Effector memory CD8-positive, alpha-beta T cell (primary cell): ENCODE results near the gene SLC1A2.

ENCODE experiments used
- ATAC-seq: fragments of 150-1000 bp; cut with Tn5 transposase; replicated peaks from 2 replicates; pipeline ENCODE4 v1.10.0; 2021; ENCODE audit warnings: mild to moderate bottlenecking, moderate library complexity
- DNase-seq, 3 experiments: peaks; one replicate each; pipeline ENCODE4 v3.0.0; 2021
- H3K27ac Mint-ChIP-seq, 2 donors: one replicate each; pipeline ENCODE4 v1.8.0; 2022; ENCODE audit warnings: mild to moderate bottlenecking in 2 of 2, mixed read lengths in 2 of 2, moderate library complexity in 2 of 2
- H3K27me3 Mint-ChIP-seq, 2 donors: one replicate each; pipeline ENCODE4 v1.8.0; 2022; ENCODE audit warnings: mixed read lengths in 2 of 2
- H3K36me3 Mint-ChIP-seq: one replicate; pipeline ENCODE4 v1.8.0; 2022; ENCODE audit warnings: mild to moderate bottlenecking, moderate library complexity, mixed read lengths; ENCODE audit not compliant: insufficient read depth
- H3K4me1 Mint-ChIP-seq, 2 donors: one replicate each; pipeline ENCODE4 v1.8.0; 2022; ENCODE audit warnings: low read depth in 2 of 2, mixed read lengths in 2 of 2
- H3K4me3 Mint-ChIP-seq, 2 donors: one replicate each; pipeline ENCODE4 v1.8.0; 2022; ENCODE audit warnings: mild to moderate bottlenecking in 2 of 2, mixed read lengths in 2 of 2, moderate library complexity in 2 of 2
- H3K9me3 Mint-ChIP-seq, 2 donors: one replicate each; pipeline ENCODE4 v1.8.0; 2022; ENCODE audit warnings: mixed read lengths in 2 of 2

The SLC1A2 gene

GRCh38 chr11:35304900-35305460 is 114.4 kb downstream of the SLC1A2 start:
- ATAC-seq, result no peak
- peak overlapping the region in 1 of 2 donors; percentile 87 for H3K27ac Mint-ChIP-seq
- H3K9me3 Mint-ChIP-seq, result no peaks in the 10 kb centered on the region
- H3K27me3 Mint-ChIP-seq, result no peaks in the 10 kb centered on the region
- no peak for DNase-seq
- H3K4me3 Mint-ChIP-seq, result peak overlapping the region in 1 of 2 donors; percentile 56
- no peaks in the 10 kb centered on the region for H3K36me3 Mint-ChIP-seq
- H3K4me1 Mint-ChIP-seq, result peaks cover 5 to 8% of the 10 kb centered on the region in 2 donors

DNA sequence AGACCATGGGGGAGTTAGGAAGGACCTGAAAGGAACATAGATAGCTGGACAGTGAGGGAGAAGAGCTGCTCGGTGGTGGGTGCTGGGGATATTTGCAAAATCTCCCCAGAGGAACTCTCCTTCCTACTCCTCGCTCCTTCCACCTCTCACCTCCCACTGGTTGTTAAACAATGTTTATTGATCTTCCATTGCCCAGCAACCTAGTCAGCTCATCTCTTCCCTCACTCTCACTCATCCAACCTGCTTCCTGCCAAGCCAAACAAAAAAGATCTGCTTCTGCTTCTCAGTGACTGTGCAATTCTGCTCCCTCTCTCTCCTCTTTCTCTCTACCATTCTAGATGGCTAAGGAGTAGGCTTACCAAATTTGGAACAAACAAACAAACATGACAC is 115.0 kb downstream of the SLC1A2 start:
- H3K27me3 Mint-ChIP-seq, result no peaks in the 10 kb centered on the region
- H3K9me3 Mint-ChIP-seq, result no peaks in the 10 kb centered on the region
- H3K4me3 Mint-ChIP-seq, result no peak overlapping the region
- DNase-seq (no peak), ATAC-seq (peak; percentile 38)
- H3K27ac Mint-ChIP-seq, result peak overlapping the region in 1 of 2 donors; percentile 87
- peaks cover 5 to 8% of the 10 kb centered on the region in 2 donors for H3K4me1 Mint-ChIP-seq
- H3K36me3 Mint-ChIP-seq, result no peaks in the 10 kb centered on the region

DNA sequence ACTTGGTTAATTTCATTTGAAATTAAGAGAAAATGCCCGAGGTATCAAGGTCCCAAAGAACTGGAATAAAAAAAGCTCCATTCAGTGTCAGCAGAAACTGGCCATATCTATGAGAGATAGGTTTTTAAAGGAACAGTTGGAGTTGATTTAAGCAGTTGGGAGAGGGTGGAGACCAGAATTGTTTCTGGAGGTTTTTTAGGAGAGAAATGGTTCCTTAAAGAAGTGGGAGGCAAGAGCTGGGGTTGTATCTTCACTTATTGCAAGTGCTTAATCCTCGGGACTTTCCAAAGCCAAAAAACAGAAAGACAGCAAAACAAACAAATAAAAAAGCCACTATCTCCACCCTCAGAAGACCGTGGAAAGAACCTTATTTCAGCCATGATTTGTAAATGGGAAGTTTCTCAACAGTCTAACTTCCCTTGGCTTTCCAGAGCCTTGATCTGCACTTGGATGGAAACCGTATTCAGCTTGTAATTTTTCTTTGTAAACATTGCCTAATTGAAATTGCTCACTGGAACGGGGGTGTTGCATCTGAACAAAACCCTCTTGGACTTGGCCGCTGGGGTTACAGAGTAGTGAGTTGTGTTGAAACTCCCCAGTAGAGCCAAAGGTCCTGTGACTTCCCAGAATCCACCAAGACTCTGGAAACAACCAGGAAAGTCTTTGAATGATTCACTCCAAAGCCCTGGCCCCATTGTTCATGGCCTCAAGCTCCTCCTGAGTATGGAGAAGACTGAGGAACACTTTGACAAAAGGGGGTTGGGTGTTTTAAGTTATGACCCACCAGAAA is 115.6 kb downstream of the SLC1A2 start:
- no peak for DNase-seq
- Mint-ChIP-seq H3K4me1 (peaks cover 5 to 8% of the 10 kb centered on the region in 2 donors), H3K27me3 (no peaks in the 10 kb centered on the region), H3K27ac (peak overlapping the region in 1 of 2 donors; percentile 87), H3K9me3 (no peaks in the 10 kb centered on the region), H3K36me3 (no peaks in the 10 kb centered on the region), H3K4me3 (no peak overlapping the region)
- no peak for ATAC-seq

GRCh38 chr11:35302398-35302797 is 117.0 kb downstream of the SLC1A2 start:
- H3K4me3 Mint-ChIP-seq, result no peak overlapping the region
- no peak for ATAC-seq
- H3K9me3 Mint-ChIP-seq, result no peaks in the 10 kb centered on the region
- peaks cover 0 to 3% of the 10 kb centered on the region in 2 donors for H3K27me3 Mint-ChIP-seq
- H3K27ac Mint-ChIP-seq, result no peak overlapping the region
- H3K4me1 Mint-ChIP-seq, result peaks cover 5 to 8% of the 10 kb centered on the region in 2 donors
- no peak for DNase-seq
- H3K36me3 Mint-ChIP-seq, result no peaks in the 10 kb centered on the region

GRCh38 chr11:35298369-35298768 is 121.0 kb downstream of the SLC1A2 start:
- Mint-ChIP-seq H3K9me3 (no peaks in the 10 kb centered on the region), H3K4me1 (peaks cover 0 to 2% of the 10 kb centered on the region in 2 donors), H3K36me3 (no peaks in the 10 kb centered on the region), H3K4me3 (no peak overlapping the region), H3K27ac (no peak overlapping the region), H3K27me3 (peaks cover 6 to 8% of the 10 kb centered on the region in 2 donors)
- no peak for ATAC-seq
- DNase-seq, result no peak

- Mint-ChIP-seq H3K36me3 (no peaks in the 10 kb centered on the region), H3K27me3 (peaks cover 6 to 8% of the 10 kb centered on the region in 2 donors), H3K4me3 (no peak overlapping the region), H3K27ac (no peak overlapping the region), H3K9me3 (no peaks in the 10 kb centered on the region), H3K4me1 (peaks cover 0 to 2% of the 10 kb centered on the region in 2 donors)
- DNase-seq (no peak), ATAC-seq (no peak)
Observed at GRCh38 chr11:35295751-35296150, 123.6 kb downstream of the SLC1A2 start.

DNA sequence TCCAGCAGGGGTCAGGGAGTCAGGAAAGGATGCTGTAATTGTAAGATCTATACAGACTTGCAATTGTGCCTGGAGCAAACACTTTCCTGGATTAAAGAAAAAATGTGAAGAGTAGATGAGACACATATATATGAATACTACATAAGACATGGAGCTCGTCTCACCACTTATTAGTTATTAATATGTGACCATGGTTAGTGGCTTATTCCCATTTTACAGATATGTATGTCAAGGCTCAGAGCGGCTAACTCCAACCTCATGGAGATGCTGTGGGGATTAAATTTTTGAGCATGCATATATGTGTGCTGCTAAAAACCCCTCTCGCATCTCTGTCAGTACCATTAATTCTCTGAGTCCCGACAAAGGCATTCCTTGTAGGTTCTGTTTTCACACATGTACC is 125.7 kb downstream of the SLC1A2 start:
- Mint-ChIP-seq H3K4me3 (no peak overlapping the region), H3K36me3 (no peaks in the 10 kb centered on the region), H3K27me3 (peaks cover 6 to 8% of the 10 kb centered on the region in 2 donors), H3K4me1 (peaks cover 0 to 2% of the 10 kb centered on the region in 2 donors), H3K27ac (no peak overlapping the region), H3K9me3 (no peaks in the 10 kb centered on the region)
- no peak for DNase-seq
- no peak for ATAC-seq

DNA sequence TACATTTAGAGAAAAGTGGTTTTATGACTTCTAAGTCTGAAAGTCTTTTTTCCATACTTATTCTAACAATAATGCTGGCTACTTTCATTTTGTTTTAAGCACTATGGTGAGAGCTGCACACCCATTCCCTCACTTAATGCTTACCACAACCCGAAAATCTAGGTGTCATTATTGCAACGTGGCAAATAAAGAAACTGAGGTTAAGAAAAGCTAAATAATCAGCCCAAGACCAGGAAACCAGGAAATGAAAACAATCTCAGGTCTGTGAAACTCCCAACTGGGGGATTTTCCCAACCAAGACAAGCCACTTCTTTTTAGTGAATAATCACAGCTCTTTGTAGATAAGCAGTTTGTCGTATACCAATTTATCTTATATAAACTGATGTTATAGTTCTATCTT is 126.3 kb downstream of the SLC1A2 start:
- no peak overlapping the region for H3K4me3 Mint-ChIP-seq
- H3K27me3 Mint-ChIP-seq, result peaks cover 6 to 8% of the 10 kb centered on the region in 2 donors
- H3K36me3 Mint-ChIP-seq, result no peaks in the 10 kb centered on the region
- H3K4me1 Mint-ChIP-seq, result peaks cover 0 to 2% of the 10 kb centered on the region in 2 donors
- peak overlapping the region in 1 of 2 donors; percentile 70 for H3K27ac Mint-ChIP-seq
- DNase-seq (no peak), ATAC-seq (no peak)
- no peaks in the 10 kb centered on the region for H3K9me3 Mint-ChIP-seq

DNA sequence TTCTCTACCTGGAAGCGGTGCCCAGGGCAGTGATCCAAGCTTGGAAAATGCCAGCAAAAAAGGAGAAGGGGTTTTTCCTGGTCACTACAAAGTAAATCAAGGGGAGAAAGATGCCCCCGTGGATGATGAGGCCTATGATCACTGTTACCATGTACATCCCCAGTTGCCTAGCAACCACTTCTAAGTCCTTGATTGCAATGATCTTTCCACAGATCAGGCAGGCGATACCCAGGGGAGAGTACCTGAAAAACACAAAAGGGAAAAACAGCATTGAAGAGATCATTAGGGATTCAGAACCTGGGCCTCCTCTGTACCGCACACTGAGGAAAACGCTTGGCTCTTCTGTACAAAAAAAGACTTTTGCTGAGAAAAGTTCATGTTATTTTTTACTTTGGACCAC is 127.1 kb downstream of the SLC1A2 start:
- Mint-ChIP-seq H3K9me3 (no peaks in the 10 kb centered on the region), H3K4me1 (peaks cover 0 to under 1% of the 10 kb centered on the region in 2 donors), H3K36me3 (no peaks in the 10 kb centered on the region), H3K27me3 (peaks cover 4 to 6% of the 10 kb centered on the region in 2 donors), H3K4me3 (no peak overlapping the region), H3K27ac (peak overlapping the region in 1 of 2 donors; percentile 70)
- ATAC-seq (no peak), DNase-seq (no peak)

- H3K9me3 Mint-ChIP-seq, result no peaks in the 10 kb centered on the region
- no peak overlapping the region for H3K27ac Mint-ChIP-seq
- H3K4me3 Mint-ChIP-seq, result no peak overlapping the region
- no peaks in the 10 kb centered on the region for H3K4me1 Mint-ChIP-seq
- DNase-seq, result no peak
- H3K27me3 Mint-ChIP-seq, result no peaks in the 10 kb centered on the region
- no peaks in the 10 kb centered on the region for H3K36me3 Mint-ChIP-seq
- no peak for ATAC-seq
Observed at GRCh38 chr11:35290876-35291275, 128.5 kb downstream of the SLC1A2 start.

GRCh38 chr11:35289821-35290220 is 129.5 kb downstream of the SLC1A2 start:
- no peak overlapping the region for H3K27ac Mint-ChIP-seq
- no peak overlapping the region for H3K4me3 Mint-ChIP-seq
- H3K36me3 Mint-ChIP-seq, result no peaks in the 10 kb centered on the region
- no peaks in the 10 kb centered on the region for H3K4me1 Mint-ChIP-seq
- no peaks in the 10 kb centered on the region for H3K9me3 Mint-ChIP-seq
- no peaks in the 10 kb centered on the region for H3K27me3 Mint-ChIP-seq
- DNase-seq (no peak), ATAC-seq (no peak)

GRCh38 chr11:35288817-35289541 is 130.4 kb downstream of the SLC1A2 start:
- no peak overlapping the region for H3K27ac Mint-ChIP-seq
- no peak for ATAC-seq
- no peaks in the 10 kb centered on the region for H3K27me3 Mint-ChIP-seq
- H3K36me3 Mint-ChIP-seq, result no peaks in the 10 kb centered on the region
- no peaks in the 10 kb centered on the region for H3K9me3 Mint-ChIP-seq
- no peaks in the 10 kb centered on the region for H3K4me1 Mint-ChIP-seq
- DNase-seq, result no peak
- H3K4me3 Mint-ChIP-seq, result no peak overlapping the region

GRCh38 chr11:35288309-35288708 is 131.0 kb downstream of the SLC1A2 start:
- no peaks in the 10 kb centered on the region for H3K36me3 Mint-ChIP-seq
- no peaks in the 10 kb centered on the region for H3K4me1 Mint-ChIP-seq
- H3K9me3 Mint-ChIP-seq, result no peaks in the 10 kb centered on the region
- ATAC-seq (no peak), DNase-seq (no peak)
- H3K4me3 Mint-ChIP-seq, result no peak overlapping the region
- no peak overlapping the region for H3K27ac Mint-ChIP-seq
- no peaks in the 10 kb centered on the region for H3K27me3 Mint-ChIP-seq
